PC-9 (cell line): Measurements from ENCODE around the gene PADI3. TPM values are rescaled to one million over a fixed set of nuclear protein-coding genes. Genes with fewer than 3 reads are reported as not detected.
A peak's percentile ranks its signal among the peaks of the same experiment; 100 is the strongest.

Source experiments
- BruUV-seq: library from RNA; stranded (reverse); fragments of 400-500 nt; replicated peaks from 2 replicates; lab custom pipeline; 2021; lab: Mats Ljungman, UMichigan
- CTCF ChIA-PET: fragments of 300-600 bp; sonication (Branson Sonifier 250); formaldehyde crosslinking; loops from one replicate; lab custom pipeline; 2022; ENCODE audit warnings: antibody characterized with exemption; lab: Charles Lee
- POLR2A ChIA-PET: fragments of 300-600 bp; sonication (Branson Sonifier 250); formaldehyde crosslinking; loops from one replicate; lab custom pipeline; 2022; ENCODE audit warnings: antibody characterized with exemption; ENCODE audit not compliant: unreplicated experiment; lab: Charles Lee
- DNase-seq, 2 experiments: peaks; one replicate each; pipeline versions ENCODE4 v3.0.0 to v3.0.0-alpha.2; 2015 to 2022; ENCODE audit warnings: mixed read lengths in 1 of 2
- H2AFZ ChIP-seq: fragments of 200-600 bp; sonication (generic); 2 replicates; pipeline ENCODE4 v1.8.1; 2017; ENCODE audit warnings: antibody characterized with exemption
- H3F3A ChIP-seq: fragments of 200-600 bp; sonication (generic); 2 replicates; pipeline ENCODE4 v1.8.1; 2017; ENCODE audit warnings: antibody characterized with exemption, mild to moderate bottlenecking, low read depth; ENCODE audit not compliant: insufficient read depth
- H3K27ac ChIP-seq: fragments of 200-600 bp; sonication (generic); 2 replicates; pipeline ENCODE4 v1.6.1; 2016; ENCODE audit warnings: mixed run types
- H3K27me3 ChIP-seq: fragments of 200-600 bp; sonication (generic); 2 replicates; pipeline ENCODE4 v1.6.1; 2016; ENCODE audit warnings: low read depth, mixed run types; ENCODE audit not compliant: insufficient read depth
- H3K36me3 ChIP-seq: fragments of 200-600 bp; sonication (generic); 2 replicates; pipeline ENCODE4 v1.6.1; 2016; ENCODE audit warnings: low read depth, mixed run types
- H3K4me1 ChIP-seq: fragments of 200-600 bp; sonication (generic); replicated peaks from 2 replicates; pipeline ENCODE4 v1.6.1; 2016; ENCODE audit warnings: mixed run types; ENCODE audit not compliant: insufficient read depth
- H3K4me2 ChIP-seq: fragments of 200-600 bp; sonication (generic); 2 replicates; pipeline ENCODE4 v1.6.1; 2017; ENCODE audit warnings: mixed run types
- H3K4me3 ChIP-seq: fragments of 200-600 bp; sonication (generic); 2 replicates; pipeline ENCODE4 v1.6.1; 2016; ENCODE audit warnings: mixed run types
- H3K79me2 ChIP-seq: fragments of 200-600 bp; sonication (generic); 2 replicates; pipeline ENCODE4 v1.6.1; 2017; ENCODE audit warnings: low read depth, mixed run types
- H3K9me2 ChIP-seq: fragments of 200-600 bp; sonication (generic); 2 replicates; pipeline ENCODE4 v1.8.1; 2017; ENCODE audit warnings: mild to moderate bottlenecking; ENCODE audit not compliant: insufficient read depth
- H3K9me3 ChIP-seq: fragments of 200-600 bp; sonication (generic); 2 replicates; pipeline ENCODE4 v1.8.1; 2016; ENCODE audit warnings: low read depth; ENCODE audit not compliant: insufficient read depth
- H4K20me1 ChIP-seq: fragments of 200-600 bp; sonication (generic); 2 replicates; pipeline ENCODE4 v1.8.1; 2017; ENCODE audit not compliant: insufficient read depth
- EZH2 ChIP-seq: fragments of 200-600 bp; sonication (generic); IDR thresholded peaks from 2 replicates; pipeline ENCODE4 v1.8.0; 2017; ENCODE audit warnings: antibody characterized with exemption, low read depth
- intact Hi-C: fragments of 100-400 bp; cut with micrococcal nuclease; formaldehyde crosslinking; loops from one replicate; pipeline ENCODE4 v1.10.0; 2022; ENCODE audit not compliant: unreplicated experiment
- total RNA-seq: library from RNA; stranded (reverse); gene quantifications from 2 replicates; pipeline ENCODE4 v1.2.3, GENCODE V29; 2021
- TF ChIP-seq, protein P1 (sequence below): fragments of 200-600 bp; sonication (generic); conservative IDR thresholded peaks from 2 replicates; pipeline ENCODE4 v1.6.1; 2017; ENCODE audit warnings: mixed run types, antibody characterized with exemption, mild to moderate bottlenecking, moderate library complexity

Gene PADI3
- total RNA-seq, 1 experiment from 2014 or later = 5.0 TPM

DNA sequence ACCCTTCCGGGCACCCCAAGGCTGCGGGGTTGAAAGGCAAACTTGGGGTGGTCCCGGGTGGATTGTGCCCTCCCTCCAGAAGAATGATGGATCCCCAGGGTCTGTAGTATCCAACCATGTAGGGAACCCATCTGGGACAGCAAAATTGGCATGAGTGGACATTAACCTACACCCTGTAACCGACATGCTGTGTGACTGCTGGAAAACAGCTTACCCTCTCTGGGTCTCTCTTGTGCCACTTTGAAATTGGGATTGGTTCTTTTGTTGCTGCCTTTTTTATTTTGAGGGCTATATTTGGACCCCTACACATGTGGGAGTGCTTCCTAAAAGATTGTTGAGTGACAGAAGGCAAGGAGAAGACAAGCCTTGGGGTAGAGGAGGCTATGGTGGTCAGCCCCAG is 24.5 kb upstream of the PADI3 start:
- no TSS peak for BruUV-seq
- no peak for TF ChIP-seq EZH2
- TF ChIP-seq, protein P1, sequence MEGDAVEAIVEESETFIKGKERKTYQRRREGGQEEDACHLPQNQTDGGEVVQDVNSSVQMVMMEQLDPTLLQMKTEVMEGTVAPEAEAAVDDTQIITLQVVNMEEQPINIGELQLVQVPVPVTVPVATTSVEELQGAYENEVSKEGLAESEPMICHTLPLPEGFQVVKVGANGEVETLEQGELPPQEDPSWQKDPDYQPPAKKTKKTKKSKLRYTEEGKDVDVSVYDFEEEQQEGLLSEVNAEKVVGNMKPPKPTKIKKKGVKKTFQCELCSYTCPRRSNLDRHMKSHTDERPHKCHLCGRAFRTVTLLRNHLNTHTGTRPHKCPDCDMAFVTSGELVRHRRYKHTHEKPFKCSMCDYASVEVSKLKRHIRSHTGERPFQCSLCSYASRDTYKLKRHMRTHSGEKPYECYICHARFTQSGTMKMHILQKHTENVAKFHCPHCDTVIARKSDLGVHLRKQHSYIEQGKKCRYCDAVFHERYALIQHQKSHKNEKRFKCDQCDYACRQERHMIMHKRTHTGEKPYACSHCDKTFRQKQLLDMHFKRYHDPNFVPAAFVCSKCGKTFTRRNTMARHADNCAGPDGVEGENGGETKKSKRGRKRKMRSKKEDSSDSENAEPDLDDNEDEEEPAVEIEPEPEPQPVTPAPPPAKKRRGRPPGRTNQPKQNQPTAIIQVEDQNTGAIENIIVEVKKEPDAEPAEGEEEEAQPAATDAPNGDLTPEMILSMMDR = no peak
- no peaks in the 10 kb centered on the region for H3K36me3 ChIP-seq
- POLR2A ChIA-PET = no interaction called here
- H3K27me3 ChIP-seq = no peaks in the 10 kb centered on the region
- H3K9me3 ChIP-seq = no peaks in the 10 kb centered on the region
- H3K4me3 ChIP-seq = no peak overlapping the region
- CTCF ChIA-PET = no interaction called here
- no peak overlapping the region for H2AFZ ChIP-seq
- no peak overlapping the region for H3K27ac ChIP-seq
- intact Hi-C loops = no loop called here
- no peaks in the 10 kb centered on the region for H3K9me2 ChIP-seq
- no peak overlapping the region for H3K4me2 ChIP-seq
- no peaks in the 10 kb centered on the region for H4K20me1 ChIP-seq
- H3K79me2 ChIP-seq = peaks cover 19% of the 10 kb centered on the region; the same call in 1 of the 2 replicates
- DNase-seq = no peak
- H3F3A ChIP-seq = peaks cover 44% of the 10 kb centered on the region
- H3K4me1 ChIP-seq = peaks cover 42% of the 10 kb centered on the region

DNA sequence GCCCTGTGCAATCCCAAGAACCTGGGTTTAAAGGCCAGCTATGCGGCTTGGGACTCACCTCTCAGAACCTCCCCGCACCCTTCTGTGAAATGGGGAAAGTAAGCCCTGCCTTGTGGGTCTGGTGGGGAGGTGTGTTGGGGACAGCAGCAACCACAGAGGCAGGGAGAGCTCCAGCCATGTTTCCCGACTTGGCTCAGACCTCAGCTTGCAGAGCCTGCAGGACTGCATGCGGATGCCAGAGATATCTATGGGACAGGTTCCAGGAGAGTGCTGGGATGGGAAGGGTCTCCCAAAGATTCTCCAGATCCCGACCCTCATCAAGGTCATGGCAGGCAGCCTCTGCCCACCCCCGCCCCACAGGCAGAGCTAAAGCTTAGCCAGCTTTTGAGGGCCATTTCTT is 23.8 kb upstream of the PADI3 start:
- ChIA-PET POLR2A (no interaction called here), CTCF (interaction anchor here (0.6 kb wide), 1 partner anchor 93 kb away, joined by 6 read pairs; no protein-coding TSS in a partner anchor)
- H3K4me2 ChIP-seq = no peak overlapping the region
- no peaks in the 10 kb centered on the region for H3K27me3 ChIP-seq
- no peaks in the 10 kb centered on the region for H3K9me2 ChIP-seq
- peaks cover 13% of the 10 kb centered on the region; the same call in 1 of the 2 replicates for H3K79me2 ChIP-seq
- no TSS peak for BruUV-seq
- H3K36me3 ChIP-seq = no peaks in the 10 kb centered on the region
- H2AFZ ChIP-seq = no peak overlapping the region
- peaks cover 49% of the 10 kb centered on the region for H3K4me1 ChIP-seq
- H4K20me1 ChIP-seq = no peaks in the 10 kb centered on the region
- TF ChIP-seq EZH2 = no peak
- TF ChIP-seq, protein P1 = no peak
- no peaks in the 10 kb centered on the region for H3K9me3 ChIP-seq
- H3K27ac ChIP-seq = peak overlapping the region; percentile 81; the same call in 1 of the 2 replicates
- H3K4me3 ChIP-seq = no peak overlapping the region
- intact Hi-C loops = no loop called here
- no peak for DNase-seq
- H3F3A ChIP-seq = peaks cover 51% of the 10 kb centered on the region

DNA sequence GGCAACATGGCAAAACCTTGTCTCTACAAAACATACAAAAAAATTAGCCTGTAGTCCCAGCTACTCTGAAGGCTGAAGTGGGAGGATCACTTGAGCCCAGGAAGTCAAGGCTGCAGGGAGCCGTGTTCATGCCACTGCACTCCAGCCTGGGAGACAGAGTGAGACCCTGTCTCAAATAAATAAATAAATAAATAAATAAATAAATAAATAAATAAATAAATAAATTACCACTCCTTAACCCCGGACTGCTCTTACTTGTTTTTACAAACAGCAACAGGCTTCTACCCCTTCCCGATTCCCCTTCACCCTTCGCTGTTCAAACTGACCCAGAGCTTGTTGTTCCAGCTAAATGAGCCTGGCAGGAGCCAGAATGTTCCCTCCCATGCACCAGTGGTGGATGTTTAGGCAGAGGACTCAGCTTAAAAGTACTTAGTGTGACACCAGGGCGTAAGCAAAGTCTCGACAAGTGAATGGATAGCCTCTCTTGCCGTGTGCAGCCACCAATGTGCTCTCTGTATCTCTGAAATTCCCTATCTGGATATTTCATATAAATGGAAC is 21.5 kb upstream of the PADI3 start:
- Histone ChIP-seq H3K4me2 (0 out of 2 replicates have a peak overlapping the region, but pooled peaks have one; percentile 61), H3K4me1 (peaks cover 72% of the 10 kb centered on the region), H3K79me2 (peaks cover 9% of the 10 kb centered on the region; the same call in 1 of the 2 replicates), H4K20me1 (no peaks in the 10 kb centered on the region), H3F3A (peaks cover 69% of the 10 kb centered on the region), H3K4me3 (no peak overlapping the region), H3K27me3 (no peaks in the 10 kb centered on the region), H3K27ac (peak overlapping the region; percentile 100), H3K9me2 (no peaks in the 10 kb centered on the region), H3K36me3 (no peaks in the 10 kb centered on the region), H3K9me3 (no peaks in the 10 kb centered on the region), H2AFZ (no peak overlapping the region)
- no peak for TF ChIP-seq EZH2
- TF ChIP-seq, protein P1 = no peak
- intact Hi-C loops = no loop called here
- DNase-seq = no peak
- BruUV-seq = no TSS peak
- ChIA-PET POLR2A (no interaction called here), CTCF (interaction anchor here (0.6 kb wide), 1 partner anchor 103 kb away, joined by 6 read pairs; no protein-coding TSS in a partner anchor)
